Cerebellar cortex (tissue), 1 donor: ENCODE data around the gene KRT81.
"Not testable (repeated sequence)": the region's sequence is repeated elsewhere in the genome, so short reads cannot be mapped to it uniquely, and the experiment has no call there.

Source experiments
- DNase-seq: peaks from one replicate; pipeline ENCODE4 v3.0.0-alpha.2; 2015; ENCODE audit warnings: low spot score

KRT81 gene

DNA sequence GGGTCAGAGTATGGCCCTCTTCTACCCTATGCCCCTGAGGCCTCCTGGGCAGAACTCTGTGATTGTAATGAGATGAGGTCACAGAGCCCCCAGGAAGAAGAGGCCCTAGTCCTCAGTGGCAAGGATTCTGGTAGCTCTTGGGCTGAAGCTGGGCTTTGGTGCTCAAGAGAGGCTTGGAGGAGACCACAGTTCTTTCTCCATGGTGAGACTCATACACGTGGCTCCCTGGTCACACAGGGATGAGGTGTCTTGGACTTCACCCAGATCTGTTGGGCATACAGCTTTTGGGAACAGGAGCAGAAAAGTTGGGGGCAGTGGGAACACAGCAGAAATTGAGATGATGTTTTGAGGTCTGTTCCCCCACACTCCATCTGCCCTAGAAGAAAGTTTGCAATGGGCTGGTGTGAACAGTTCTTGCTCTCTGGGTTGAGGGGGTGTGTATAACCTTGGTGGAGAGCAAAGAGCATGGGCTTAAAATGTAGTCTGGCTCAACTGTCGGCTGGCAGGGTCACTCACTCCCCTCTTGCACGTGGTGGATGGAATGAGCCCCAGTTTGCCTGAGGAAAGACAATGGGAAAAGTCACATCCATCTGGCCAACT is 16.7 kb downstream of the KRT81 start, which contains the start of gene KRT86:
TSS of gene KRT86 (plus strand) at position 125 of the 600 bp plus-strand sequence. CDS start 27,272 bp downstream, outside the sequence.
- no peak for DNase-seq

DNA sequence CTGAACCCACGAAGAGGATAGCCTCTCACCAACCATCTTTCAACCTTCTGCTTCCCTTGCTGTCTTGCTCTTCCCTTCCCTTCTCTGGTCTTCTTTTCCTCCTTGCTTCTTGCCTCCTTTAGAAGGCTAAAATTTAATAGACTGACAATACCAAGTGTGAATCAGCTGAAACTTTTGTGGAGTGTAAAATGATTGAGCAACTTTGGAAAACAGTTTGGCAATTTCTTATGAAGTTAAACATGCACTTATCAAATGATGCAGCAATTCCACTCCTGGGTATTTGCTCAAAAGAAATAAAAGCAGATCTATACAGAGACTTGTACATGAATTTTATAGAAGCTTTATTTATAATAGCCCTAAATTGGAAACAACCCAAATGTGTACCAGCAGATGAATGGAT is 20.2 kb downstream of the KRT81 start:
- DNase-seq = no peak

DNA sequence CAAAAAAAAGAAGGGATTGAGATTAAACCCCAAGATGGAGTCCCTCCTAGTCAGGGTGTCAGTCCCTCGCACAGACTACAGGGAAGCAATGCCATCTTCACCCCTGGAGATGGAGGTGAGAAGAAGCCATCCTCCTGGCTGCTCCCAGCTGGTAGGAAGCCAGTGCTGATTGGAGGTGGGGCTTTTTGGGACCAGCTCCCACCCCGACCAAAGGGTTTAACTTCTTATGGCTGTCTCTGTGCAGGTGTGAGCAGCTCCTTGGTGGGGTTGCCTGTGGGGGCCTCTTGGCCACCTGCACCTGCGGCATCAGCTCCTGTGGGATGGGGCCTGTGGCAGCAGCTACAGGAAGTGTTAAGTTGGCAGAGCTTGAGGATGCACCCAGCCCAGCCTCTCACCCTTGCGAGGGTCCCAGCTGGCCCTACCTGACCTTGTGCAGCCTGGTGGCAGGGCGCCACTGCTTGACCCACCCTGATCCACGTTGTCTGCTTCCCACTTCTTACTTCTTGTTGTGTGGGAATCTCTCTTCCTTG is 20.7 kb downstream of the KRT81 start:
- DNase-seq = no peak

DNA sequence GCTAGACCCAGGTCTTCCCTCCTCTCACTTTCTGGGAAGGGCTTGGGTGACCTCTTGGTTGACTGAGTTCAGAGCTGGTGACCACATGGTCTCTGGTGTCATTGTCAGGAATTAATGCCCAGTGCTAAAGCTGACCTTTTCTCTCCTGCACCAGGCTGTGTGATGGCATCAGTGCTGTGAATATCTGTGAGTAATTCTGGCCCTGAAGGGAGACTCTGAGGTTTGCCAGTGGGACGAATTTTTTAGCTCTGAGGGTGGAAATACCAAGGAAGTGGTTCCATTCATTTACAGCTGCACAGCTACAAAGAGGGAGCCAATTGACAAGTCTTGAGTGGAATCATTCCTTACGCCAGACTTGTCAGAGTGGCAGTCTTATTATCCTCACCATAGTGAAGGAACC is 23.1 kb downstream of the KRT81 start:
- DNase-seq = no peak

DNA sequence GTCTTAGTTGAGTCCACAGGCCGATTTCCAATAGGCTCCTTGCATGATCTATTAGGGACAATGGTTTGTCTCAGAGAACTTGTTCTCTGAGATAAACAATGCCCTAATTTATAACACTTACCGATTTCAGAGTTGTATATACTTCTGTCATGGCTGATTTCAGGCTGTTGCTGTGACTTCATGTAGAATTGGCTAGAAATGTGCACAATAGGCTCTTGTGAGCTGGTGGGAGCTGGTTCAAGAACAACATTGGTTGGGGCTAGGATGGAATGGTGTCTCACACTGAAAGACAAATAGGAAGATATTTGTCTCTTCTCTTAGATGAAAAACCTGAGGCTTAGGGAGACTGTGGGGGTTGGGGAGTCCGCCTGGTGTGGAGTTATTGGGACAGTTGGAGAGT is 23.6 kb downstream of the KRT81 start:
- DNase-seq = no peak

DNA sequence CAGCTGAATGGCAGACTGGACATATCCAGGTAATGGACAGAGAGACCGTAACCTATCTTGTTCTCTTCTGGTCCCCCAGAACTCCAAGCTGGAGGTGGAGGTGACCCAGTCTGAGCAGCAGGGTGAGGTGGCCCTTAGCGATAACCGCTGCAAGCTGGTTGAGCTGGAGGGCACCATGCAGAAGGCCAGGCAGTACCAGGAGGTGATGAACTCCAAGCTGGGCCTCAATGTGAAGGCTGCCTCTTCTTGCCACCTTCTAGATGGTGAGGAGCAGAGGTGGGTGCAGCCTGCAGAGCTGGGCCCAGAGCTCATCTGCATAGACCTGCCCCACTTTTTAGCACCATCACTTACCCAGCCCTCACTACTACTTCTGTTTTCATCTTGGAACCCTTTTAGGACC is 24.1 kb downstream of the KRT81 start:
- no peak for DNase-seq

DNA sequence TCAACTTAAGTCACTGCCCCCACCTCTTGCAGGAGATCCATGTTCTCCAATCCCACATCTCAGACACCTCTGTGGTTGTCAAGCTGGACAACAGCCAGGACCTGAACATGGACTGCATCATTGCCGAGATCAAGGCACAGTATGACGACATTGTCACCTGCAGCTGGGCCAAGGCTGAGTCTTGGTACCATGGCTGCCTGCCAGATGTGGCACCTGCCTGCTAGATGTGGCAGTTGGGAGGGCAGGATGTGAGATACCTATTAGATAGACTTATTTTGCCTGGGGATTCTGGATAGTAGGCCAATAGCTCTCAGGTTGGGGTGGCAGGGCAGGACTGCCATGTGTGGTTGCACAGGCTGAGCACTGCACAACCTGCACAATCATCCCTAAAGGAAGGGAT is 24.8 kb downstream of the KRT81 start:
- no peak for DNase-seq

DNA sequence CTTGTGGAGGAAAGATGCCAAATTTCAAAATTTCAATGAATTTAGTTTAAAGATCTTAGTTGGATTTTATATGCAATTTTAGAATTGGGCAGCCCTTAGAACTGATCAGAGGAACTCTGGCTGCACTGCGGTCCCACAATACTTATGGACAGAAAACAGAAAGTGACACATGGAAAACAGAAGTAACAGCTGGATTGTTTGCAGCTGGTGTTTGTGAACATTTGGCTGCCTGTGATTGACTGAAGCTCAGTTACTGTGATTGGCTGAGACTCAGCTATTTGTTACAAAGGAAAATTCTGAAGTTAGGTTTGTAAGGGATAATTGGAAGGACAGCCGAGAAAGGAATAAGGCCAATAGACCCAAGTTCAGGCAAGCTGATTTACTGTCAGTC is 26.9 kb downstream of the KRT81 start:
- DNase-seq = no peak

DNA sequence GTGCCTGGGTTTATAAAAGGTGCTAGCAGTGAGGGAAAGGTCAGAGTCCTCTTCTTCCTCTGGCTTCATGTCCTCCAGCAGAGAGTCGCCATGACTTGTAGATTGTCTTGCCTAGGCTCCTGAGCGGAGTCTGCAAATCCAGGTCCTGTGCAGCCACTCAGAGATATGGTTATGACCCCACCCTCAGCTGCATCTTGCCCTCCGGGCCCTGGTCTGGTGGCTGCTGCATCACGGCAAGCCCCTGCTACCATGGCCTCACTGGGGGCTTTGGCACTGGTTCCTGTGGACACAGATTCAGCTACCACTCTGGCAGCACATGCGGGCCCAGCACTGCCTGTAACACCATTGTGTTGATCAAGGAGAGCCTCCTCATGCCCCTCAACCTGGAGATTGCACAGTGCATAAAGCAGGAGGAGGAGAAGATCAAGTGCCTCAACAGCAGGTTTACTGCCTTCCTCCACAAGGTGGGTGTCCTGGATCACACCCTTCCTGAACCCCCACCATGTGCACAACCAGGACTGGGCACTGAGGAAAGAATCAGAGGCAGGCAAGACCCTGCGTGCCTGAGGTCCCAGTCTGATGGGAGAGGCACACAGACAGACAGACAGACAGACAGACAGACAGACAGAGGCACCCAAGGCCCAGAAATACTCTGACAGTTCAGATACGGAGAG is 27.4 kb downstream of the KRT81 start:
- no peak for DNase-seq

DNA sequence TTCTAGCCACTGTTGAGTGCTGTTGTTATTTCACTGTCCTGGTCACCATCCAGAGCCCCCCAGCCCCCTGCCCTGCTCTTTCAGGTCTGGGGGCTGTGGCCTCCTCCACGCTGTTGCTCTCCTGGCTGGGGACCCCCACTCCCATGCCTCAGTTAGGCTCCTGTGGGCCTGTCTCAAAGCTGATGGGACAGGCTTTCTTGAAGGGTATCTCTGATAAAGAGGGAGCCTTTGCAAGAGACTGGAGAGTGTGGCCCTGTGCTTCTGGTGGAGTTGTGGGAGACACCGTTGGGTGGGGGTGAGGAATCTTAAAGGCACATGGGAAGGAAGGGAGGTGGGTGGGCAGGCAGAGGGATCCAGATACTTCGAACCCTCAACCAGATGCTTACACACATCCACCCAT is 29.0 kb downstream of the KRT81 start:
- no peak for DNase-seq

DNA sequence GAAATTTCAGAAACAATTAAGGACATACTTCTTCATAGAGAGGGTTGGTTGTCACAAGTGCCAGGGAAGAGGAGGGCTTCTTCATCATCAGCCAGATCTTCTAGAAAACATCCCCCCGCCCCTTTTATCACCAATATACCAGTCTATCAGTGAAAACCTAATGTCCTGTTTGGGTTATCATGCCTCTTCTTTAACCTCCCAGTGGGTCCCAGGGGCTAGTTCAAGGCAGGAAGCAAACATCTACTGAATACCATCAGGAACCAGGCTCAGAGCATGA is 30.2 kb downstream of the KRT81 start:
- DNase-seq = no peak

DNA sequence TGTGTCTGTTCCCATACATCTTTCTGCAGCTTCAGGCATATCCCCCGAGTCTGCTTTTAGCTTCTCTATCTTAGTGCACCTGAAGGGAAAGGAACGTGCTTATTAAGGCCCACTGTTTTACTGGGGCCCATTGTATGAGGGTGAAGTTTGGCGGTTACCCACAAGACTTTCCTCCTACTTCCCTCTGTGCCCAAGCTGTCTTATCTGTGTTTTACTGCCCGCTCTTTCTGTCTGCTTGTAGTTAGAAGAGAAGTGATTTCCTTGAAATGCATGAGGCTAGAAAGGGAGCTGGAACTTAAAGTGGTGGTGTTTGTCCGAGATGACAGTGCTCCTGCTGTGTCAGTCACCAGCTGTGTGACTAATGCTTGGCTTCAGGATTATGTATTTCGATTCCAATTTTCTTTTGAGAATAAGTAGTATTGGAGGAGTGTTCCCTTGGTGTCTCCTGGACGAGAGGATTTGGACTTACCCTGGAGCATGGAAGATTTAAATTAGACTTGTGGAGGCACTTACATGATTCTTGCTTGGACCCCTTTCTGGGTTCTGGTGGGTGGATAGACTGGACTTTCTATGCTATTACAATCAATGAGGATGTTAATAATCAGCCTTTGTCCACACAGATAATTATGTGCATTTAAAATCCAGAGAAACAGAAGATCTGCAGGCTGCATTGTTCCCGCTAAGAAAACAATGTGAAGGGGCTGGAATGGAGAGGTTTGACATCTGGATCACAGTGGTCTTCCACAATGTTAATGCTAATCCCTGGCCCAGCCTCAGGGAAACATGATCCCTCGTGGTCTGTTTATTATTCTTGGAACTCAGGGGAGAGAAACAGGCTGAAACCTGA is 30.8 kb downstream of the KRT81 start:
- no peak for DNase-seq

DNA sequence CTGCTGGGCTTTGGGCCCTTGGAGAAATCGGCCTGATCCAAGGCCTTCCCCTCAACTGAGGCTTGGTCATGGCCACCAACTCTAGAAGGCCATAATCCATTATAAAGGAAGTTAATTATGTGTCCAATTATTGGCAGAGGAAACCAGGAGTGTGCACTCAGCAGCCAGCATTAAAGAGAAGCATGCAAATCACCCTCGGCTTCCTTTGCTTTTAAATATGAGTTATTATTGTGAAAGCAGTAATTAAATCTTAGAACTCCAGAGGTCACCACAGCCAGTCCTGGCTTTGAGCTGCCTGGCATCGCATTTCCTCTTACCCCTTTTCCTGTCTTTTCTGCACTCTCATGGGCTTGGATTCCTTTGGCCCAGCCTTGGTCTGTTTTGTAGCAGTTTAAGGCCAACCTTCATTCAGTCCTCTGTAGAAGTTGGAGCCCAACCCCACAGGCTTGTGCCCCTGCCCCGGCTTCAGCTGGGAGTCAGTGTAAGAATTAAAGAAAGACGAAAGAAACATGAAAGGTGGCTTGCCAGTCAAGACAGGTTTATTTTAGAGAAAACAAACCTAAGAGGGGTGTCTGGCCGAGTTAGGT is 31.6 kb downstream of the KRT81 start:
- DNase-seq = no peak

DNA sequence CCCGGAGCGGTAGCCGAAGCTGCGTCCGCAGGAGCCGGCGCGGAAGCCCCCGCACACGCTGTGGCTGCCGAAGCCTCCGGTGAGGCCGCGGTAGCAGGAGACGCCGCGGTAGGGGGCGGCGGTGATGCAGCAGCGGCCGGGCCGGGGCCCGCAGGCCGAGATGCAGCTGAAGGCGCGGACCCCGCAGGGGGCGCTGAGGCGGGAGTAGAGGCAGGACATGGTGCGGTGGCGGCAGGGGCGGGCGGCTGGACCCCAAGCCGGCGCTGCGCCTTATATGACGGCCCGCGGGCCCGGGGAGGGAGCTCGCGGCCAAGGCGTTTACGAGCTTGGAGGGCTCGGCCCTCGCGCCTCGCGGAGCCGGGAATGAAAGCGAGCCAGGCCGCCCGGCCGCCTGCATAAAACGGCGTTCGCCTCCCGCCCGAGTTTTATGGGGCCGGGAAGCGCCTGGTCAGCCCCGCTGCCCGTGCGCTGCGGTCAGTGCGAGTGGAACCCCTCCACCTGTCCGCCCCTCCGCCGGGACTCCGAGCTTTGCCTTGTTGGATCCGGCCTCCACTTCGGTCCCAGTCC is 32.9 kb downstream of the KRT81 start:
- DNase-seq = no peak

DNA sequence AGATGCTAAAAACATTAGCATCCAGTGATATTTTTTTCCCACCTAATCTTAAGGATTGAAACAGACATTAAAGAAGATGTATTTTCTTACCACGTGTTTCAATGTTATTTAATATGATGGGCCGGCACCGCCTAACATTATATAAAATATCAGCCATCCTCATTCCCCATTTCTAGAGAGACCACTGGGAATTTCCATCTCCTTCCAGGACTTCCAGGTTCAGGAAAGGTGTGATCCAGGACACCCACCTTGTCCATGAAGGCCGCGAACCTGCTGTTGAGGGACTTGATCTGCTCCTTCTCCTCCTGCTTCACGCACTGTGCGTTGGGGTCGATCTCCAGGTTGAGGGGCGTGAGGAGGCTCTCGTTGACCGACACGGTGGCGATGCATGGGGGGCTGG is 33.4 kb downstream of the KRT81 start:
- not testable (repeated sequence) for DNase-seq

DNA sequence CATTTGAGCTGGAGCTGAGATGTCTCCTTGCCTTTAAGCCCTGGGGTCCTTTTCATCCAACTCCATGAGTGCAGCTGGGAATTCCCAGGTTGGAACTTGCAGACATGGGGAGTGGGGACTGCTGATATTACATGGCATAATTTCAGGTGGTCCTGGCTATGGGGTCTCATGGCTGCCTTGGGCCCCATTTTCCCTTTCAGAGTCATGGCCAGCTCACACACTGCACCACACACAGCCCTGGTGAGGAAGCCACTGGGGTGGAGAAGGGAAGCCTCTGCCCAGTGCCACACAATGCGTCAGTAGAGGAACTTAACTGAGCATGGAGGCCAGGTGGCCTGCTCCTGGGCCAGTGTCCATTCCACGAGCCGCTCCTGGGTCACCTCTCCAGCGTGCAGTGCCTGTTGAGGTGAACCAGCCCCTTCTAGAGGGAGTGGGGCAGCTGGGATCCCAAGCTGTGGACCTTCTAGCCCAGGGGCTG is 34.2 kb downstream of the KRT81 start:
- no peak for DNase-seq

DNA sequence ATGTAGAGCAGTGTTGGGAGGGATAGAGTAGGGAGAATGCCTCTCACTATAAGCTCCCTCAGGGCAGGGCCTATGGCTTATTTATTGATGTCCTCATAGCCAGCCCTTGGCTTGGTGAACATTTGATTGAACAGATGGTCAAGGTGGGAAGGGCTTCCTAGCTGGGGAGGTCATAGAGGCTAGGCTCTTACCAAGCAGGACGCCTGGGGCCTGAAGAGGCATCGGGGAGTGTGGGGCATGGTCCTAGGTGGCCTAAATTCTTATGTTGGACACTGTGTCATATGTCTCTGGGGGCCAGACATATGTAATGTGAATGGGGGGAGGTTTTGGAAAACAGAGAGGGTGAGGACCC is 34.8 kb downstream of the KRT81 start:
- DNase-seq = no peak

DNA sequence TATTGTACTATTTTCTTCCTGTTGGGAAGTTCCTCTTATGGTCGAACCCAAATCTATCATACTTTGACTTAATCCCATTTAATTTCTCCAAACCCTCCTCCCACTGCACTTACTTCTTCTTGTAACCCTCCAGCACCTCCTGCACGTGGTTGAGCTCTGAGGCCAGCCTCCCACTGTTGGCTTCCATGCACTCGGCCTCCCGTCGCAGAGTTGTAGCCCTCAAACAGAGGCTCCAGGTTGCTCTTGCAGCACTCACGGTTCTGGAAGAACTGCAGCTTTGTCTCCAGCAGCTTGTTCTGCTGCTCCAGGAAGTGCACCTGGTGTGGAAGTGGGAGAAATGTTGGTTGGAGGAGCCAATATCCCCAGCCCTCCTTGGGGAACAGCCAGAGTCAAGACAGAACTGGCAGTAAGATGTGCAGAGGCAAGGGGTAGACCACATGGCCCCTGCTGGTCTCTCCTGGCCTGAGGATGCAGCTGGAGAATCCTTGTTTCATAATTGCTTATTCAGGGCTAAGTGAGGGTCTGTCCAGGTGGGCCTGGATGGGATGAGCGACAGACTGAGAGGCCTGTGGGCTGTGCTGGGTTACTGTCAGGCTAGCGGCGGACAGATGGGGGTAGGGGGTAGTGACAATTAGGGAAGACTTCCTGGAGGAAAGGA is 35.3 kb downstream of the KRT81 start:
- no peak for DNase-seq

DNA sequence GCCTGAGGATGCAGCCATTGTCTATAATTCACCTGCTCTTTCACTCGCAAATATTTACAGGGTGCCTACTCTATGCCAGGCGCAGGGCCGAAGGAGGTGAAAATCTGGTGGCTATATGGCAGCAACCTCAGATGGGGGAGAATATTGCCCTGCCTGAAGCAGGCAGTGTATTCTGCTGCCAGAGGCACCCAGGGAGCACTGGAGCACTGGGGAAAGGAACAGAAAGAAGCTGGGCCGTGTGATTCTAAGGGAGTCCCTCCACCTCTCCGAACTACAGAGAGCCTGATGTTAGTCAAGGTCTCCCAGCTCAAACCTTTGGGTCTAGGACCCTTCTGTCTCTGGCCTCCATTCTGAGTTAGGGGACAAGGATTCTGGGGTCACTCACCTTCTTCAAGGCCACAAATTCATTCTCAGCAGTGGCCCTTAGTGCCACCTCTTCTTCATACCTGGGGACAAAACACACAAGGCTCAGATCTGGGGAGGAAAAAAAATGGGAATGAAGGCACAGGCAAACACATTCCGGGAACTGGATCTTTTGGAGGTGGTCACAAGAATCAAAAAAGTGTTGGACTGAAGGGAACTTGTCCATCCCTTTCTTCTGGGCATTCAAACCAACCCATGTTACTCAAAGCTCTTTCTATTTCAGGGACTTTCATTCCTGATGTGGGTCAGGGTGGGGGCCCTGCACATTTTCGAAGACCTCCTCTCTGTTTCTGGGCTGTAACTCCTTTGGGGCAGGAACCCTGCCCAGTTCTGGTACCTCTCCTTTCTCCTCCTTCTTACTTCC is 36.2 kb downstream of the KRT81 start:
- DNase-seq = no peak

DNA sequence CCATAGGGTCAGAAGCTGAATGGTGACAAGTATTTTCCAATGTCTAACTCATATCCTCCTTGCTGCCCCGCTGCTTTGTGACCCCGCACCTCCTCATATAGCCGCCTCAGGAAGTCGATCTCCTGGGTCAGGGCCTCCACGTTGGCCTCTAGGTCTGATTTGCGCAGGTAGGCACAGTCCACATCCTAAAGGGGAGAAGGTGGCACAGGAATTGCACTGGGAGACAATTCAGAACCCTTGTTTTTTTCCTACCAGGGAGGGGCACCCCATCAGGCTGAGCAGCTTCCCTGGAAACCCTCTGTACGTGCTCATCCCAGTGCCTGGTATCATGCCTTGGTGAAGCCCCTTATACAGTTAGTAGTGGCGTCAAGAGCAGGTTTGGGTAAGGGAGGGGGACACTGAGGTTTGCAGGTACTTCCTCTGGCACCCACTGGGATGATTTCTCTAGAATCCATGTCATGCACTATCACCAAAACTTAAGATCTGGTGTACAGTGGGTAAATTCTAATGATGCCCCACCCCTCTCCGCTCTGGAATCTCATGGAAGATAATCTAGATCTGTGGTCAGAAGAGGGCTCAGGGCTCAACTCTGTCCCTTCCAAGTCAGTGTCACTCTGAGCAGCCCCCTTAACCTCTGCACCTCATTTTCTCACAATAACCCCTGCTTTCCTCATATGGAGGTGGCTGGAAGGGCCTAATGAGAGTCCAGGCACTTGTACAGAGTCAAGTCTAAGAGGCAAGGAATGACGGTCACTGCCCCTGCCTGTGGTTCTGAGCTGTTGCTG is 37.0 kb downstream of the KRT81 start:
- no peak for DNase-seq
